SK-N-SH treated with all-trans-retinoic acid at 6 μM for 48 hours (cell line): ENCODE measurements around the gene METAP2.

Experiments
- PPARA ChIP-seq: fragments of 250-450 bp; sonication (Bioruptor Pico); IDR thresholded peaks from 2 replicates; pipeline ENCODE4 v1.5.0; 2020; ENCODE audit warnings: mild to moderate bottlenecking, borderline replicate concordance
- TOX ChIP-seq: fragments of 250-450 bp; sonication (Bioruptor Pico); IDR thresholded peaks from 2 replicates; pipeline ENCODE4 v1.8.0; 2021; ENCODE audit warnings: mild to moderate bottlenecking, moderate library complexity, borderline replicate concordance
- ZFP30 ChIP-seq: fragments of 450-650 bp; formaldehyde crosslinking; IDR thresholded peaks from 2 replicates; pipeline ENCODE4 v1.5.0; 2022; ENCODE audit warnings: mild to moderate bottlenecking, moderate library complexity
- ZNF565 ChIP-seq: fragments of 450-650 bp; formaldehyde crosslinking; conservative IDR thresholded peaks from 2 replicates; pipeline ENCODE4 v1.5.0; 2020; ENCODE audit warnings: low read depth, mild to moderate bottlenecking, moderate library complexity
- ZNF8 ChIP-seq: fragments of 450-650 bp; formaldehyde crosslinking; IDR thresholded peaks from 2 replicates; pipeline ENCODE4 v1.5.0; 2020; ENCODE audit warnings: mild to moderate bottlenecking, moderate library complexity
- TF ChIP-seq, protein P1 (sequence below): fragments of 250-450 bp; sonication (Bioruptor Pico); IDR thresholded peaks from 2 replicates; pipeline ENCODE4 v1.8.0; 2020; ENCODE audit warnings: mild to moderate bottlenecking, moderate library complexity, borderline replicate concordance
- TF ChIP-seq, protein P2 (sequence below): fragments of 250-450 bp; sonication (Bioruptor Pico); IDR thresholded peaks from 2 replicates; pipeline ENCODE4 v1.5.1; 2020; ENCODE audit warnings: low read depth, mild to moderate bottlenecking, moderate library complexity
- TF ChIP-seq, protein P3 (sequence below): fragments of 250-450 bp; sonication (Bioruptor Pico); IDR thresholded peaks from 2 replicates; pipeline ENCODE4 v1.8.0; 2021; ENCODE audit warnings: low read depth, mild to moderate bottlenecking, moderate library complexity, borderline replicate concordance

DNA sequence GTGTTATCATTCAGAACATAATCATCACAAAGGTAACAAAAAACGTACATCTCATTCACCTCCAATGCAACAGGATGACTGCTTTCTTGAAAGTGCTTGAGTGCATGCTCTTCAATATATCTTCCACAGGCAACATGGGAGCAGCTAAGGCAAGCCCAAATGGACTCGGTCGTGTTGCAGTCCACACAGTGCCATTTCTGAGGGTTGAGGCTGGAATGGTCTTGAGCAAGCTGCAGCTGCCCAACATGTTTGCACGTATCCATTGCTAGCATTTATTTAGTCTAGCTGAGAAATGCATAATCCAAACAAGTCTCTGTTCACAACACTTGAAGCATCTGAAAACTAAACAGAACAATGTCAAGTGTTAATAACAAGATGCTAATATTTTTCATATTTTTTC lies 60.0 kb downstream of the METAP2 start:
- TF ChIP-seq PPARA (CRISPR knock-in tag) (no peak), ZNF565 (CRISPR knock-in tag) (no peak), ZFP30 (CRISPR knock-in tag) (no peak), ZNF8 (CRISPR knock-in tag) (no peak), TOX (no peak)
- TF ChIP-seq, protein P1, sequence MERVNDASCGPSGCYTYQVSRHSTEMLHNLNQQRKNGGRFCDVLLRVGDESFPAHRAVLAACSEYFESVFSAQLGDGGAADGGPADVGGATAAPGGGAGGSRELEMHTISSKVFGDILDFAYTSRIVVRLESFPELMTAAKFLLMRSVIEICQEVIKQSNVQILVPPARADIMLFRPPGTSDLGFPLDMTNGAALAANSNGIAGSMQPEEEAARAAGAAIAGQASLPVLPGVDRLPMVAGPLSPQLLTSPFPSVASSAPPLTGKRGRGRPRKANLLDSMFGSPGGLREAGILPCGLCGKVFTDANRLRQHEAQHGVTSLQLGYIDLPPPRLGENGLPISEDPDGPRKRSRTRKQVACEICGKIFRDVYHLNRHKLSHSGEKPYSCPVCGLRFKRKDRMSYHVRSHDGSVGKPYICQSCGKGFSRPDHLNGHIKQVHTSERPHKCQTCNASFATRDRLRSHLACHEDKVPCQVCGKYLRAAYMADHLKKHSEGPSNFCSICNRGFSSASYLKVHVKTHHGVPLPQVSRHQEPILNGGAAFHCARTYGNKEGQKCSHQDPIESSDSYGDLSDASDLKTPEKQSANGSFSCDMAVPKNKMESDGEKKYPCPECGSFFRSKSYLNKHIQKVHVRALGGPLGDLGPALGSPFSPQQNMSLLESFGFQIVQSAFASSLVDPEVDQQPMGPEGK (CRISPR knock-in tag): no peak
- TF ChIP-seq, protein P2, sequence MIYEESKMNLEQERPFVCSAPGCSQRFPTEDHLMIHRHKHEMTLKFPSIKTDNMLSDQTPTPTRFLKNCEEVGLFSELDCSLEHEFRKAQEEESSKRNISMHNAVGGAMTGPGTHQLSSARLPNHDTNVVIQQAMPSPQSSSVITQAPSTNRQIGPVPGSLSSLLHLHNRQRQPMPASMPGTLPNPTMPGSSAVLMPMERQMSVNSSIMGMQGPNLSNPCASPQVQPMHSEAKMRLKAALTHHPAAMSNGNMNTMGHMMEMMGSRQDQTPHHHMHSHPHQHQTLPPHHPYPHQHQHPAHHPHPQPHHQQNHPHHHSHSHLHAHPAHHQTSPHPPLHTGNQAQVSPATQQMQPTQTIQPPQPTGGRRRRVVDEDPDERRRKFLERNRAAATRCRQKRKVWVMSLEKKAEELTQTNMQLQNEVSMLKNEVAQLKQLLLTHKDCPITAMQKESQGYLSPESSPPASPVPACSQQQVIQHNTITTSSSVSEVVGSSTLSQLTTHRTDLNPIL (CRISPR knock-in tag): no peak
- TF ChIP-seq, protein P3, sequence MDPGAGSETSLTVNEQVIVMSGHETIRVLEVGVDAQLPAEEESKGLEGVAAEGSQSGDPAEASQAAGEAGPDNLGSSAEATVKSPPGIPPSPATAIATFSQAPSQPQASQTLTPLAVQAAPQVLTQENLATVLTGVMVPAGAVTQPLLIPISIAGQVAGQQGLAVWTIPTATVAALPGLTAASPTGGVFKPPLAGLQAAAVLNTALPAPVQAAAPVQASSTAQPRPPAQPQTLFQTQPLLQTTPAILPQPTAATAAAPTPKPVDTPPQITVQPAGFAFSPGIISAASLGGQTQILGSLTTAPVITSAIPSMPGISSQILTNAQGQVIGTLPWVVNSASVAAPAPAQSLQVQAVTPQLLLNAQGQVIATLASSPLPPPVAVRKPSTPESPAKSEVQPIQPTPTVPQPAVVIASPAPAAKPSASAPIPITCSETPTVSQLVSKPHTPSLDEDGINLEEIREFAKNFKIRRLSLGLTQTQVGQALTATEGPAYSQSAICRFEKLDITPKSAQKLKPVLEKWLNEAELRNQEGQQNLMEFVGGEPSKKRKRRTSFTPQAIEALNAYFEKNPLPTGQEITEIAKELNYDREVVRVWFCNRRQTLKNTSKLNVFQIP (CRISPR knock-in tag): no peak
